WTC11 (cell line): ENCODE measurements around the gene RPS3. TPM values are rescaled to one million over a fixed set of nuclear protein-coding genes. Genes with fewer than 3 reads are reported as not detected.

Experiments
- ATAC-seq: fragments of 200-7000 bp; cut with Tn5 transposase; 2 replicates; pipeline ENCODE4 v1.10.0; 2021; ENCODE audit warnings: mild to moderate bottlenecking, moderate library complexity
- CTCF ChIA-PET: fragments of 300-600 bp; sonication (Branson Sonifier 250); formaldehyde crosslinking; loops from one replicate; lab custom pipeline; 2021; ENCODE audit warnings: antibody characterized with exemption; lab: Charles Lee
- POLR2A ChIA-PET: fragments of 350-600 bp; sonication (Branson Sonifier 250); formaldehyde crosslinking; loops from one replicate; lab custom pipeline; 2021; ENCODE audit warnings: antibody characterized with exemption; lab: Charles Lee
- DNase-seq: peaks from one replicate; pipeline ENCODE4 v3.0.0; 2021; ENCODE audit warnings: low spot score
- H3K27ac Mint-ChIP-seq: 2 replicates; pipeline ENCODE4 v1.8.0; 2021; ENCODE audit warnings: mixed read lengths
- H3K27me3 Mint-ChIP-seq: 2 replicates; pipeline ENCODE4 v1.8.0; 2021; ENCODE audit warnings: low read depth, mild to moderate bottlenecking, moderate library complexity, mixed read lengths
- H3K36me3 Mint-ChIP-seq: 2 replicates; pipeline ENCODE4 v1.8.0; 2021; ENCODE audit warnings: mixed read lengths
- H3K4me1 Mint-ChIP-seq: 2 replicates; pipeline ENCODE4 v1.8.0; 2022; ENCODE audit warnings: mixed read lengths
- H3K4me3 Mint-ChIP-seq: 2 replicates; pipeline ENCODE4 v1.8.0; 2021; ENCODE audit warnings: mild to moderate bottlenecking, moderate library complexity, mixed read lengths
- H3K9me3 Mint-ChIP-seq: 2 replicates; pipeline ENCODE4 v1.8.0; 2021; ENCODE audit warnings: mixed read lengths
- FOXK1 ChIP-seq: sonication (generic); formaldehyde crosslinking; IDR thresholded peaks from 2 replicates; pipeline ENCODE4 v1.8.0; 2022; ENCODE audit warnings: mild to moderate bottlenecking, moderate library complexity, missing genetic modification reagents
- FOXP4 ChIP-seq: sonication (generic); formaldehyde crosslinking; IDR thresholded peaks from 2 replicates; pipeline ENCODE4 v1.8.0; 2022; ENCODE audit warnings: mild to moderate bottlenecking, missing genetic modification reagents
- GRHL2 ChIP-seq: fragments of 250-450 bp; sonication (Bioruptor Pico); IDR thresholded peaks from 2 replicates; pipeline ENCODE4 v1.8.0; 2022; ENCODE audit warnings: mild to moderate bottlenecking, moderate library complexity; ENCODE audit not compliant: insufficient replicate concordance, severe bottlenecking
- HMGA2 ChIP-seq: fragments of 250-450 bp; sonication (Bioruptor Pico); IDR thresholded peaks from 2 replicates; pipeline ENCODE4 v1.4.0; 2021; ENCODE audit warnings: mild to moderate bottlenecking, moderate library complexity
- HMGXB4 ChIP-seq: sonication (generic); formaldehyde crosslinking; IDR thresholded peaks from 2 replicates; pipeline ENCODE4 v1.8.1; 2023; ENCODE audit warnings: mild to moderate bottlenecking, moderate library complexity, missing genetic modification reagents
- IRF1 ChIP-seq: sonication (generic); formaldehyde crosslinking; IDR thresholded peaks from 2 replicates; pipeline ENCODE4 v1.8.0; 2023; ENCODE audit warnings: missing genetic modification reagents
- JAZF1 ChIP-seq: fragments of 250-450 bp; sonication (Bioruptor Pico); IDR thresholded peaks from 2 replicates; pipeline ENCODE4 v1.9.0; 2021; ENCODE audit warnings: moderate library complexity, mild to moderate bottlenecking, inconsistent platforms
- KAT7 ChIP-seq: sonication (generic); formaldehyde crosslinking; IDR thresholded peaks from 2 replicates; pipeline ENCODE4 v1.8.1; 2023; ENCODE audit warnings: missing genetic modification reagents, mild to moderate bottlenecking, borderline replicate concordance
- NFYB ChIP-seq: sonication (generic); formaldehyde crosslinking; conservative IDR thresholded peaks from 2 replicates; pipeline ENCODE4 v1.8.0; 2022; ENCODE audit warnings: low read depth, missing genetic modification reagents
- NR2C2 ChIP-seq: sonication (generic); formaldehyde crosslinking; IDR thresholded peaks from 2 replicates; pipeline ENCODE4 v1.8.0; 2022; ENCODE audit warnings: mild to moderate bottlenecking, missing genetic modification reagents
- NR3C1 ChIP-seq: sonication (generic); formaldehyde crosslinking; conservative IDR thresholded peaks from 2 replicates; pipeline ENCODE4 v1.8.1; 2023; ENCODE audit warnings: low read depth, mild to moderate bottlenecking, missing genetic modification reagents
- PRRX2 ChIP-seq: fragments of 250-450 bp; sonication (Bioruptor Pico); IDR thresholded peaks from 2 replicates; pipeline ENCODE4 v1.8.0; 2021; ENCODE audit warnings: mild to moderate bottlenecking
- SMAD3 ChIP-seq: sonication (generic); formaldehyde crosslinking; IDR thresholded peaks from 2 replicates; pipeline ENCODE4 v1.8.0; 2022; ENCODE audit warnings: missing genetic modification reagents, mild to moderate bottlenecking, borderline replicate concordance
- SP1 ChIP-seq: sonication (generic); formaldehyde crosslinking; conservative IDR thresholded peaks from 2 replicates; pipeline ENCODE4 v1.8.1; 2022; ENCODE audit warnings: missing genetic modification reagents
- TCF7 ChIP-seq: sonication (generic); formaldehyde crosslinking; IDR thresholded peaks from 2 replicates; pipeline ENCODE4 v1.8.0; 2022; ENCODE audit warnings: mild to moderate bottlenecking, low read depth, missing genetic modification reagents, moderate library complexity
- TEAD1 ChIP-seq: sonication (generic); formaldehyde crosslinking; IDR thresholded peaks from 2 replicates; pipeline ENCODE4 v1.8.0; 2022; ENCODE audit warnings: mild to moderate bottlenecking, missing genetic modification reagents
- TEAD4 ChIP-seq: sonication (generic); formaldehyde crosslinking; IDR thresholded peaks from 2 replicates; pipeline ENCODE4 v1.8.0; 2022; ENCODE audit warnings: mild to moderate bottlenecking, missing genetic modification reagents
- ZBTB43 ChIP-seq: sonication (generic); formaldehyde crosslinking; IDR thresholded peaks from 2 replicates; pipeline ENCODE4 v1.8.1; 2023; ENCODE audit warnings: mild to moderate bottlenecking, missing genetic modification reagents
- ZNF121 ChIP-seq: sonication (generic); formaldehyde crosslinking; IDR thresholded peaks from 2 replicates; pipeline ENCODE4 v1.8.0; 2023; ENCODE audit warnings: missing genetic modification reagents
- ZNF232 ChIP-seq: sonication (generic); formaldehyde crosslinking; IDR thresholded peaks from 2 replicates; pipeline ENCODE4 v1.8.0; 2022; ENCODE audit warnings: mild to moderate bottlenecking, missing genetic modification reagents
- ZNF416 ChIP-seq: fragments of 250-450 bp; sonication (Bioruptor Pico); IDR thresholded peaks from 2 replicates; pipeline ENCODE4 v1.9.0; 2021; ENCODE audit warnings: mild to moderate bottlenecking, inconsistent platforms
- ZNF425 ChIP-seq: fragments of 250-450 bp; sonication (Bioruptor Pico); conservative IDR thresholded peaks from 2 replicates; pipeline ENCODE4 v1.9.0; 2021; ENCODE audit warnings: mild to moderate bottlenecking
- total RNA-seq: library from RNA; stranded (reverse); gene quantifications from 3 replicates; pipeline ENCODE4 v1.2.3, GENCODE V29; 2021
- TF ChIP-seq, protein P1 (sequence below): sonication (generic); formaldehyde crosslinking; IDR thresholded peaks from 2 replicates; pipeline ENCODE4 v1.8.1; 2022; ENCODE audit warnings: low read depth, missing genetic modification reagents, borderline replicate concordance
- TF ChIP-seq, protein P2 (sequence below): sonication (generic); formaldehyde crosslinking; conservative IDR thresholded peaks from 2 replicates; pipeline ENCODE4 v1.8.1; 2022; ENCODE audit warnings: mild to moderate bottlenecking, missing genetic modification reagents
- TF ChIP-seq, protein P3 (sequence below): sonication (generic); formaldehyde crosslinking; IDR thresholded peaks from 2 replicates; pipeline ENCODE4 v1.8.0; 2023; ENCODE audit warnings: missing genetic modification reagents, mild to moderate bottlenecking, borderline replicate concordance

Gene RPS3
- total RNA-seq, 1 experiment from 2014 or later: 3,967 TPM

DNA sequence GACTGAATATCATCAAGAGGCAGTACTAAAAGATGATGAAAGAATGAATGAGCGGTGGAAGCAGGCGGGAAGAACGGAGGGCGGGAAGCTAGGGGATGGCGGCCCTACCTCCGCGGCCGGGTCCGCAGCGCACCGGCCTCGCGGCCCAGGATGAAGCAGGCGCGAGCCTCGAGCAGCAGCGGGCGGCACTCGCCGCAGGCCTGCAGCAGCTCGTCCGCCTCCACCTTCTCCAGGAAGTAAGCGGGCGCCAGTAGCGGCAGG lies 30.3 kb downstream of the RPS3 start:
- ATAC-seq (no peak), DNase-seq (no peak)
- Mint-ChIP-seq H3K27me3 (peaks cover 78% of the 10 kb centered on the region), H3K4me3 (peak overlapping the region; percentile 53), H3K27ac (no peak overlapping the region), H3K4me1 (peaks cover 36% of the 10 kb centered on the region), H3K36me3 (peaks cover 9% of the 10 kb centered on the region), H3K9me3 (peaks cover 9% of the 10 kb centered on the region)
- POLR2A ChIA-PET: no interaction called here
- CTCF ChIA-PET: interaction anchor here (0.6 to 1.6 kb wide), 5 partner anchors 22 to 150 kb away, joined by 3 to 6 read pairs (median 4); partner anchors contain the start of gene GDPD5
- TF ChIP-seq HMGA2 (CRISPR knock-in tag) (no peak), IRF1 (no peak), ZBTB43 (CRISPR knock-in tag) (no peak; the same call in 1 of the 2 replicates), TEAD4 (CRISPR knock-in tag) (no peak; the same call in 1 of the 2 replicates), TCF7 (CRISPR knock-in tag) (no peak), ZNF232 (CRISPR knock-in tag) (no peak), TEAD1 (CRISPR knock-in tag) (no peak), FOXP4 (CRISPR knock-in tag) (no peak), ZNF416 (CRISPR knock-in tag) (no peak), SMAD3 (CRISPR knock-in tag) (no peak), ZNF425 (CRISPR knock-in tag) (no peak), SP1 (CRISPR knock-in tag) (no peak), HMGXB4 (CRISPR knock-in tag) (no peak), KAT7 (no peak), NR3C1 (no peak), ZNF121 (CRISPR knock-in tag) (no peak; the same call in 1 of the 2 replicates), NR2C2 (CRISPR knock-in tag) (no peak; the same call in 1 of the 2 replicates), FOXK1 (CRISPR knock-in tag) (no peak), GRHL2 (CRISPR knock-in tag) (no peak), PRRX2 (CRISPR knock-in tag) (no peak), JAZF1 (CRISPR knock-in tag) (no peak), NFYB (CRISPR knock-in tag) (no peak)
- TF ChIP-seq, protein P1, sequence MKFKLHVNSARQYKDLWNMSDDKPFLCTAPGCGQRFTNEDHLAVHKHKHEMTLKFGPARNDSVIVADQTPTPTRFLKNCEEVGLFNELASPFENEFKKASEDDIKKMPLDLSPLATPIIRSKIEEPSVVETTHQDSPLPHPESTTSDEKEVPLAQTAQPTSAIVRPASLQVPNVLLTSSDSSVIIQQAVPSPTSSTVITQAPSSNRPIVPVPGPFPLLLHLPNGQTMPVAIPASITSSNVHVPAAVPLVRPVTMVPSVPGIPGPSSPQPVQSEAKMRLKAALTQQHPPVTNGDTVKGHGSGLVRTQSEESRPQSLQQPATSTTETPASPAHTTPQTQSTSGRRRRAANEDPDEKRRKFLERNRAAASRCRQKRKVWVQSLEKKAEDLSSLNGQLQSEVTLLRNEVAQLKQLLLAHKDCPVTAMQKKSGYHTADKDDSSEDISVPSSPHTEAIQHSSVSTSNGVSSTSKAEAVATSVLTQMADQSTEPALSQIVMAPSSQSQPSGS (CRISPR knock-in tag): peak; percentile 85; the same call in 1 of the 2 replicates
- TF ChIP-seq, protein P2, sequence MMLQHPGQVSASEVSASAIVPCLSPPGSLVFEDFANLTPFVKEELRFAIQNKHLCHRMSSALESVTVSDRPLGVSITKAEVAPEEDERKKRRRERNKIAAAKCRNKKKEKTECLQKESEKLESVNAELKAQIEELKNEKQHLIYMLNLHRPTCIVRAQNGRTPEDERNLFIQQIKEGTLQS (CRISPR knock-in tag): no peak
- TF ChIP-seq, protein P3, sequence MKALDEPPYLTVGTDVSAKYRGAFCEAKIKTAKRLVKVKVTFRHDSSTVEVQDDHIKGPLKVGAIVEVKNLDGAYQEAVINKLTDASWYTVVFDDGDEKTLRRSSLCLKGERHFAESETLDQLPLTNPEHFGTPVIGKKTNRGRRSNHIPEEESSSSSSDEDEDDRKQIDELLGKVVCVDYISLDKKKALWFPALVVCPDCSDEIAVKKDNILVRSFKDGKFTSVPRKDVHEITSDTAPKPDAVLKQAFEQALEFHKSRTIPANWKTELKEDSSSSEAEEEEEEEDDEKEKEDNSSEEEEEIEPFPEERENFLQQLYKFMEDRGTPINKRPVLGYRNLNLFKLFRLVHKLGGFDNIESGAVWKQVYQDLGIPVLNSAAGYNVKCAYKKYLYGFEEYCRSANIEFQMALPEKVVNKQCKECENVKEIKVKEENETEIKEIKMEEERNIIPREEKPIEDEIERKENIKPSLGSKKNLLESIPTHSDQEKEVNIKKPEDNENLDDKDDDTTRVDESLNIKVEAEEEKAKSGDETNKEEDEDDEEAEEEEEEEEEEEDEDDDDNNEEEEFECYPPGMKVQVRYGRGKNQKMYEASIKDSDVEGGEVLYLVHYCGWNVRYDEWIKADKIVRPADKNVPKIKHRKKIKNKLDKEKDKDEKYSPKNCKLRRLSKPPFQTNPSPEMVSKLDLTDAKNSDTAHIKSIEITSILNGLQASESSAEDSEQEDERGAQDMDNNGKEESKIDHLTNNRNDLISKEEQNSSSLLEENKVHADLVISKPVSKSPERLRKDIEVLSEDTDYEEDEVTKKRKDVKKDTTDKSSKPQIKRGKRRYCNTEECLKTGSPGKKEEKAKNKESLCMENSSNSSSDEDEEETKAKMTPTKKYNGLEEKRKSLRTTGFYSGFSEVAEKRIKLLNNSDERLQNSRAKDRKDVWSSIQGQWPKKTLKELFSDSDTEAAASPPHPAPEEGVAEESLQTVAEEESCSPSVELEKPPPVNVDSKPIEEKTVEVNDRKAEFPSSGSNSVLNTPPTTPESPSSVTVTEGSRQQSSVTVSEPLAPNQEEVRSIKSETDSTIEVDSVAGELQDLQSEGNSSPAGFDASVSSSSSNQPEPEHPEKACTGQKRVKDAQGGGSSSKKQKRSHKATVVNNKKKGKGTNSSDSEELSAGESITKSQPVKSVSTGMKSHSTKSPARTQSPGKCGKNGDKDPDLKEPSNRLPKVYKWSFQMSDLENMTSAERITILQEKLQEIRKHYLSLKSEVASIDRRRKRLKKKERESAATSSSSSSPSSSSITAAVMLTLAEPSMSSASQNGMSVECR (CRISPR knock-in tag): no peak; the same call in 1 of the 2 replicates
